ENCODE measurements around the gene DCAF12. TPM values are rescaled to one million over a fixed set of nuclear protein-coding genes. Genes with fewer than 3 reads are reported as not detected.

Gene DCAF12
- total and polyA plus RNA-seq, 2 donors (not counting 1 experiment from before 2014, with no cell fraction given), result 1.1 to 1.9 TPM

- POLR2A ChIA-PET, result no interaction called here
- Mint-ChIP-seq H3K9me3 (ENCODE audit: insufficient read depth) (no peaks in the 10 kb centered on the region), H3K27ac (no peak overlapping the region), H3K4me1 (no peaks in the 10 kb centered on the region), H3K27me3 (peaks cover 17% of the 10 kb centered on the region), H3K4me3 (no peak overlapping the region)
- H3K4me1 ChIP-seq (ENCODE audit: control insufficient read depth in 2 of 2, insufficient read depth in 2 of 2, low read length in 2 of 2), result no peaks in the 10 kb centered on the region
- H3K9ac ChIP-seq (ENCODE audit: low read length), result no peak overlapping the region
- intact Hi-C loops (cut with micrococcal nuclease), result no loop called here
- no peaks in the 10 kb centered on the region for H3K9me3 ChIP-seq (ENCODE audit: control extremely low read depth in 1 of 3, control insufficient read depth in 2 of 3, insufficient read depth in 1 of 3, low read length in 2 of 3)
- no peak overlapping the region for H3K4me3 ChIP-seq (ENCODE audit: control extremely low read depth in 1 of 5, extremely low read depth in 1 of 5, insufficient read depth in 1 of 5, low read depth in 2 of 5, low read length in 4 of 5)
- DNase-seq, result no peak
- no peaks in the 10 kb centered on the region for H3K36me3 ChIP-seq (replicated peaks in 1 of 2; ENCODE audit: control extremely low read depth in 1 of 2, control insufficient read depth in 1 of 2, extremely low read depth in 1 of 2, insufficient read depth in 2 of 2, low read length in 1 of 2)
- ATAC-seq (ENCODE audit: low read depth), result no peak
- no peak overlapping the region for H3K27ac ChIP-seq (ENCODE audit: low read length in 2 of 2)
- CTCF ChIA-PET, result interaction anchor here (2.4 kb wide), 1 partner anchor 8 kb away, joined by 7 read pairs; no protein-coding TSS in a partner anchor
- peaks cover 0 to 41% (median 1%) of the 10 kb centered on the region in 4 experiments for H3K27me3 ChIP-seq (replicated peaks in 1 of 4; ENCODE audit: control extremely low read depth in 1 of 4, control insufficient read depth in 3 of 4, insufficient read depth in 4 of 4, low read length in 3 of 4)
- H2AFZ ChIP-seq (ENCODE audit: insufficient read depth, low read depth, low read length, poor library complexity, severe bottlenecking), result no peak overlapping the region
- TF ChIP-seq, protein P1, sequence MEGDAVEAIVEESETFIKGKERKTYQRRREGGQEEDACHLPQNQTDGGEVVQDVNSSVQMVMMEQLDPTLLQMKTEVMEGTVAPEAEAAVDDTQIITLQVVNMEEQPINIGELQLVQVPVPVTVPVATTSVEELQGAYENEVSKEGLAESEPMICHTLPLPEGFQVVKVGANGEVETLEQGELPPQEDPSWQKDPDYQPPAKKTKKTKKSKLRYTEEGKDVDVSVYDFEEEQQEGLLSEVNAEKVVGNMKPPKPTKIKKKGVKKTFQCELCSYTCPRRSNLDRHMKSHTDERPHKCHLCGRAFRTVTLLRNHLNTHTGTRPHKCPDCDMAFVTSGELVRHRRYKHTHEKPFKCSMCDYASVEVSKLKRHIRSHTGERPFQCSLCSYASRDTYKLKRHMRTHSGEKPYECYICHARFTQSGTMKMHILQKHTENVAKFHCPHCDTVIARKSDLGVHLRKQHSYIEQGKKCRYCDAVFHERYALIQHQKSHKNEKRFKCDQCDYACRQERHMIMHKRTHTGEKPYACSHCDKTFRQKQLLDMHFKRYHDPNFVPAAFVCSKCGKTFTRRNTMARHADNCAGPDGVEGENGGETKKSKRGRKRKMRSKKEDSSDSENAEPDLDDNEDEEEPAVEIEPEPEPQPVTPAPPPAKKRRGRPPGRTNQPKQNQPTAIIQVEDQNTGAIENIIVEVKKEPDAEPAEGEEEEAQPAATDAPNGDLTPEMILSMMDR (IDR thresholded peaks at IDR 0.05), result no peak
- no peak for TF ChIP-seq EZH2 (IDR thresholded peaks at IDR 0.05; ENCODE audit: borderline replicate concordance, insufficient read depth, low read depth, low read length, poor library complexity, severe bottlenecking)
- H3K79me2 ChIP-seq (ENCODE audit: control insufficient read depth, insufficient read depth, low read length), result no peaks in the 10 kb centered on the region
- H4K20me1 ChIP-seq (ENCODE audit: control insufficient read depth, insufficient read depth, low read length, poor library complexity, severe bottlenecking), result no peaks in the 10 kb centered on the region
- 83% methylated on average over 3 of the region's 3 CpGs for WGBS (ENCODE audit: insufficient coverage)
- no peak overlapping the region for H3K4me2 ChIP-seq (replicated peaks; ENCODE audit: low read depth, low read length, poor library complexity, severe bottlenecking)
These were observed 36.9 kb upstream of the DCAF12 start for GRCh38 chr9:34163434-34163833.

GRCh38 chr9:34158362-34158869 lies 31.9 kb upstream of the DCAF12 start:
- Histone ChIP-seq H3K79me2 (ENCODE audit: control insufficient read depth, insufficient read depth, low read length) (no peaks in the 10 kb centered on the region), H3K9me3 (ENCODE audit: control extremely low read depth in 1 of 3, control insufficient read depth in 2 of 3, insufficient read depth in 1 of 3, low read length in 2 of 3) (peaks cover 0 to 4% (median 0%) of the 10 kb centered on the region in 3 donors), H3K27ac (ENCODE audit: low read length in 2 of 2) (no peak overlapping the region), H3K9ac (ENCODE audit: low read length) (no peak overlapping the region), H3K27me3 (replicated peaks in 1 of 4; ENCODE audit: control extremely low read depth in 1 of 4, control insufficient read depth in 3 of 4, insufficient read depth in 4 of 4, low read length in 3 of 4) (peaks cover 0 to 47% (median 12%) of the 10 kb centered on the region in 4 experiments), H3K36me3 (replicated peaks in 1 of 2; ENCODE audit: control extremely low read depth in 1 of 2, control insufficient read depth in 1 of 2, extremely low read depth in 1 of 2, insufficient read depth in 2 of 2, low read length in 1 of 2) (no peaks in the 10 kb centered on the region), H2AFZ (ENCODE audit: insufficient read depth, low read depth, low read length, poor library complexity, severe bottlenecking) (no peak overlapping the region), H3K4me2 (replicated peaks; ENCODE audit: low read depth, low read length, poor library complexity, severe bottlenecking) (no peak overlapping the region), H4K20me1 (ENCODE audit: control insufficient read depth, insufficient read depth, low read length, poor library complexity, severe bottlenecking) (no peaks in the 10 kb centered on the region), H3K4me3 (ENCODE audit: control extremely low read depth in 1 of 5, extremely low read depth in 1 of 5, insufficient read depth in 1 of 5, low read depth in 2 of 5, low read length in 4 of 5) (no peak overlapping the region), H3K4me1 (ENCODE audit: control insufficient read depth in 2 of 2, insufficient read depth in 2 of 2, low read length in 2 of 2) (no peaks in the 10 kb centered on the region)
- DNase-seq, result no peak
- H3K27ac Mint-ChIP-seq, result no peak overlapping the region
- no peaks in the 10 kb centered on the region for H3K9me3 Mint-ChIP-seq (ENCODE audit: insufficient read depth)
- intact Hi-C loops (cut with micrococcal nuclease), result no loop called here
- 100% methylated on average over 2 of the region's 6 CpGs for WGBS (ENCODE audit: insufficient coverage)
- no peak overlapping the region for H3K4me3 Mint-ChIP-seq
- H3K4me1 Mint-ChIP-seq, result no peaks in the 10 kb centered on the region
- CTCF ChIA-PET, result interaction anchor here (1.8 kb wide), 1 partner anchor 10 kb away, joined by 6 read pairs; no protein-coding TSS in a partner anchor
- H3K27me3 Mint-ChIP-seq, result peaks cover 32% of the 10 kb centered on the region
- no peak for ATAC-seq (ENCODE audit: low read depth)
- TF ChIP-seq EZH2 (IDR thresholded peaks at IDR 0.05; ENCODE audit: borderline replicate concordance, insufficient read depth, low read depth, low read length, poor library complexity, severe bottlenecking), result no peak
- POLR2A ChIA-PET, result interaction anchor here (0.6 kb wide), 1 partner anchor 14 kb away, joined by 3 read pairs; no protein-coding TSS in a partner anchor
